HG03039 (cell line): ENCODE measurements around the gene LRRC8D.
"Not testable (repeated sequence)": the region's sequence is repeated elsewhere in the genome, so short reads cannot be mapped to it uniquely, and the experiment has no call there.

ENCODE experiments used
- ATAC-seq: cut with Tn5 transposase; IDR thresholded peaks from one replicate; pipeline ENCODE4 v1.9.1; 2021; ENCODE audit warnings: mild to moderate bottlenecking, moderate library complexity; ENCODE audit not compliant: unreplicated experiment

The LRRC8D gene

DNA sequence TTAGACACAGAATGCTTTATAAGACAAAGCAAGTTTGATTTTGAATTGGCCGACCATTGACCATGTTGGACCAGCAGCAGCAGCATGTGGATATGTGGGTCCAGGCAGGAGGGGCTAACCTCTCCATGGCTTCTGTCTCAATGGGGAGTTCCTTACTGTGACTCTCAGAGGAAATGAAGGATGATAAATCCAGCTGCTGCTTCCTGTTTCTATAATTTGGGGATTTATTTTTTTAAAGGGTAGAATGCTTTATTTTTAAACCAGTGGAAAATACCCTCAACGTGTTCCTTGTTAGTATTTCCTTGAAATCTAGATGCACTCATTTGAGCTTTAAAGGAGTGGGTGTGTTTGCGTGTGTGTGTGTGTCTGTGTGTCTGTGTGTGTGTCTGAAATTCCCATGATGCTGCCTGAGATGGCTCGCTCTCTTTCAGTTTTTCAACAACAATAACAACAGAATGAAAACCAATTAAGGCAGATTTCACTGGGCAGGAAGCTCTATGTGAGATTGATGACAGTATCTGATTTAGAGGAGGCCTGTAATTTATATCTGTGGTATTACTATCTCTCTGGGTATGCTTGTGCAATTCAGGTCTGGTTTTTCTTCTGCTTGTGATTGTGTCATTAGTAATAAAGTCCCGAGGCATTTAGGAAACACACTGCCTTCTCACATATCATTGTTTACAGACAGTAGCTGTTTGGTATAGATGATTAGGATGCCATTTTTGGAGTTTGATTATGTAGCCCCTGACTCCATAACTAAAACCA is 88.0 kb downstream of the LRRC8D start:
- ATAC-seq: no peak

- ATAC-seq: no peak
Measured at GRCh38 chr1:89910268-89910667, 89.4 kb downstream of the LRRC8D start.

DNA sequence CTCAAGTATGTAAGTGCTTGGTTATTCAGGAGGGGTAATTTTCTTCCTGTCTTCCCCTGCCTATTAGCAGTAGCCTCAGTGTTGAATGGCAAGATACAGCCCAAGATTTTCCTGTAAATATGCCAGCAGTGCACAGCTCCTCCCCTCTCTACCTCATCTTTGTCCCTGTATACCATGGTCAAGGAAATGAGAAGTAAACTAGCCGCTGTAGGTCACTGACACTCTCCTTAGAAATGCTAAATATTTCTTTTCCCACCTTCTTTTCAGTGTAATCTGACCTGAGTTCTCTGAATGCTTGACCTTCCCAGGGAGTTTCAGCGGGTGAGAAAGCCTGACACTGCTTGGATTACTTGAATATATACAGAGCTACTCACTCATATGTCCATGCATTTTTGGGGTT is 89.9 kb downstream of the LRRC8D start:
- no peak for ATAC-seq

DNA sequence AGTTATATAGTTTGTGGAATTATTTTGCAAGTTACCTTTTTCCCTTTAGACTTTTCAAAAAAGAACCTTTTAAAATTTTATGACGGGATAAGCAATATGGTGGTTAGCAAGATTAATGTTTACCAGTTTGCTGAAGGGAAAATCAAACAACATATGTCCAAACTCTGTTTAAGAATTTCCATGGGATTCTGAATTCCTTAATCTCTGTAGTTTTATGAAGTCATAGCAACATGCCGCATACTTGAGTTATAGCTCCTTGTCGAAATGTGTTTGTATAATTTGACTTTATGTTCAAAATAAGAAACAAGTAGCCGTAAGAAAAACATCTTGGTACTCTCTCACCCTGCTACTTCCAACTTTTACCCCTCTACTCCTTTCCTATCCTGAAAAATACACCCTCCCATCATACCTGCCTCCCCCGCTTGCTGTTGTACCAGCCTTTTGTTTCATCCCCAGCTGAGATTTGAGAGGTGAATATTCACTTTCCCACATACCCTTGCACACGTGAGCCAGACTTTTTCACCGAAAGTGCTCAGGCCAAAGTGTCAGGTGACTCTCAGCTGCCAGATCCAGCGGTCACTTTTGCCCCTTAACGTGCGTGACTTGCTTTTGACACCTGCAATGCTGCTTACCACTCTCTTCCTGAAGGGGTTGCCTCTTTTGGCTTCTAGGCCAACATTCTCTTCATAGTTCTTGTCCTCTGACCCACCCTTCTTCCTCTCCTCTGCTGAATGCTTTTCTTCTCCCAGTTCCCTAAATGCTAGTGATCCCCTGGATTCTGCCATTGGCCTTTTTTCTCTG is 90.6 kb downstream of the LRRC8D start:
- ATAC-seq: no peak

- ATAC-seq: no peak
Measured at GRCh38 chr1:89912073-89912472, 91.2 kb downstream of the LRRC8D start.

GRCh38 chr1:89913353-89914095 is 92.7 kb downstream of the LRRC8D start:
- no peak for ATAC-seq

GRCh38 chr1:89917353-89917752 is 96.5 kb downstream of the LRRC8D start:
- no peak for ATAC-seq

GRCh38 chr1:89918127-89918793 is 97.4 kb downstream of the LRRC8D start:
- no peak for ATAC-seq

- ATAC-seq: no peak
Measured at GRCh38 chr1:89918794-89919155, 97.9 kb downstream of the LRRC8D start.

GRCh38 chr1:89919174-89919573 is 98.3 kb downstream of the LRRC8D start:
- no peak for ATAC-seq

DNA sequence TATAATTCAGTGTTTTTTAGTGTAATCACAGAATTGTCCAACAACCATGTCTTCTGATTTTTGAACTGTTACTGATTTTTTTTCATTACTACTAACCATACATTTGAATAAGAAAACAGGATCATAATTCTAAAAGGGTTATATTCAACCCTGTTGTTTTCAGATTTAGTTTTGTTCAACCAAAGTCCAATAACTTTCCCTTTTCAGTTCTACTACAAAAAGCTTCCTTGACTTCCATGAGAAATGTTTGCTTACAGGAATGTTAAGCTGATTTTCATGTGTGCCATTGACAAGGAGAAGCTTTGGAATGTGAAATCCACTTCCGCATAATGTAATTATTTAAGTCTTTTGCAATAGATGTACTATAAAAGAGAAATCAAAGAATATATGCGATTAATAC is 102.1 kb downstream of the LRRC8D start:
- no peak for ATAC-seq

GRCh38 chr1:89923517-89923916 is 102.7 kb downstream of the LRRC8D start:
- no peak for ATAC-seq

DNA sequence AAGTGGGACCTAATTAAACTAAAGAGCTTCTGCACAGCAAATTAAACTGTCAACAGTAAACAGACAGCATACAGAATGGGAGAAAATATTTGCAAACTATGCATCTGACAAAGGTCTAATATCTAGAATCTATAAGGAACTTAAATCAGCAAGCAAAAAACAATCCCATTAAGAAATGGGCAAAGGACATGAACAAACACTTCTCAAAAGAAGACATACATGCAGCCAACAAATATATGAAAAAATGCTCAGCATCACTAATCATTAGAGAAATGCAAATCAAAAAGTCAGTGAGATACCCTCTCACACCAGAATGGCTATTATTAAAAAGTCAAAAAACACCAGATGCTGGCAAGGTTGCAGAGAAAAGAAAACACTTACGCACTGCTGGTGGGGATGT is 103.2 kb downstream of the LRRC8D start:
- ATAC-seq: not testable (repeated sequence)

DNA sequence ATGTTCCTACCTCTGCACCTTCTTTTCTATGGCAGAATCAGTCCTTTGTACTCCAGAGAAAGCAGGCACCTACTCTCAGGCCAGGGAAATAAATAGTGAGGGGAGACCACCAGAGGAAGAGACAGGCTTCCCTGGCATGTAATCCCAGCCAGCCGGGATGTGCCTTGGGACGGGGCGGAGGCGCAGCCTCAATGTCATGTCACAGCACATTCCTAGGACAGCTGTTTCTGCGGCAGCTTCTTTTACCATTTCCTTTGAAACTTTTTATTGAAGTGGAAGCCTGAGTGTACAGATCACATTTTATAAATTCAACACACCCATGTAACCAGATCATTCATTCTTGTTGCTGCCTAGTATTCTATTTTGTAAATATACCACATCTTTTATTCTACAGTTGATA is 106.2 kb downstream of the LRRC8D start:
- ATAC-seq: no peak

DNA sequence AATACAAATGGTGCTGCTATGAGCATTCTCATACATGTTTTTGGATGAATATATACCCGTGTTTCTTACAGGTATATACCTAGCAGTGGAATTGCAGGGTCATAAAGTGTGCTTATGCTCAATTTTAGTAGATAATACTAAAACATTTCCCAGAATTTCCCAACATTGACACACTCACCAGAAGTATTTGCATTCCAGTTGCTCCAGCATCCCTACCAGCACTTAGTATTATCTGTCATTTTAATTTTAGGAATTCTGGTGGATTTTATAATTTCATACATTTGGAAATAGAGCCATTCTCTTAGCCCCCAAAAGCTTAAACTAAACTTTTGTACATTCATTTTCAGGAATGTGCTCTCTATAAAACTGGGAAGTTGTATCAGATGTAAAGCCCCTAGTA is 106.6 kb downstream of the LRRC8D start:
- ATAC-seq: no peak

DNA sequence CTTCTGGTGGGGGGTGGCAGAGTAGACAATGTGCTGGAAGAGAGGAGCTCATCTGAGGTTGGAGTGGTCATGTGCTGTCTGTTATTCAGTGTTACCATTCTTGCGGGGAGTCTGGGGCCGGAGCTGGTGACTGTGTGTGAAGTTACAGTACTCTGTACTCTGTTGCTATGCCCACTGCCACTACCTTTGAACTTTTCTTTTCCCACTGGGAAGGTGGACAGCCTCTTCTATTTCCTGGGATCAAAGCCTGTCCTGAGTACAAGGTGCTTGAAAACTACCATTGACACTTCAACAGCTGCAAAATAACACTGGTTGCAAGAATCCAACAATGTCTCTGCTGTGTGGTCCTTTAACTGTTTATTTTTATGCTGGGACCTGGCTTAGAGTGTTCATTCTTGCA is 107.7 kb downstream of the LRRC8D start:
- ATAC-seq: no peak

DNA sequence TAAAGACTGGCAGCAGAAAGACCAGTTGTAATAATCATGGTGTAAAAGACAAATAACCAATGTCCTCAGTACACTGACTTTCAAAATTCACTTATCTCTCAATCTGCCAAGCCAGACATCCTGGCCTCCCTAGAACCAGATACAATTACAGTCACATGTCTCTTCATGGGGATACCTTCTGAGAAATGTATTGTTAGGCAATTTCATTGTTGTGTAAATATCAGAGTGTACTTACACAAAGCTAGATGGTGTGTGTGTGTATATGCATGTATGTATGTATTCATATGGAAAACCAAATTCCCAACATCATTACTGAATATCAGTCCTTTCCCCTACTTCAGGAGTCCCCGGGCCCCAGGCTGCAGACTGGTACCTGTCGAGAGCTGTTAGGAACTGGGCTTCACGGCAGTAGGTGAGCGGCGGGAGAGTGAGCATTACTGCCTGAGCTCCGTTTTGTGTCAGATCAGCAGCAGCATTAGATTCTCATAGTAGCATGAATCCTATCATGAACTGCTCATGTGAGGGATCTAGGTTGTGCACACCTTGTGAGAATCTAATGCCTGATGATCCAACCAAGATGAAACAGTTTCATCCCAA is 108.7 kb downstream of the LRRC8D start:
- no peak for ATAC-seq

DNA sequence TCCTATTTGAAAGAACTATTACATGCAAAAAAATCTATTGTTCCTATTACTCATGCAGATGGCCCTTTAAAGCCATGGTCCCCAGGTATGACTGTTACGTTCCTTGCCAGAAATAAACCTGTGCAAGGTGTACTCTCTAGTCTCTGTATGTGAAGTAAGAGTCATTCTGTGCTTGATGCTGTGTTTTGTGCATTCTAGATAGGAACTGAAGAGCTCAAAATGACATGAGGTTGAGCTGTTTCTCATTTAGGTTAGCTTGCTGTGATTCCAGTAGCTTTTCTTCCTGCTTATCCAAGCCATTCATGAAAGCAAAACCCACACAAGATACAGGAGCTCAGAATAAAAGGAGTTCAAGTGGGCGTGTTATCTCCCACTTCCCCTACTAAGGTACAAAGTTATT is 109.7 kb downstream of the LRRC8D start:
- ATAC-seq: no peak

GRCh38 chr1:89931964-89932363 is 111.1 kb downstream of the LRRC8D start:
- no peak for ATAC-seq

- ATAC-seq: no peak
Measured at GRCh38 chr1:89932598-89933364, 111.9 kb downstream of the LRRC8D start.
